ENCODE results near the gene COQ8A.
A peak's percentile ranks its signal among the peaks of the same experiment; 100 is the strongest.

The COQ8A gene

GRCh38 chr1:226937940-226938725 is 2.0 kb upstream of the COQ8A start:
- DNase-seq (ENCODE audit: low read depth in 1 of 2, low spot score in 1 of 2): no peak
- TF ChIP-seq JUND (IDR thresholded peaks at IDR 0.05; ENCODE audit: low read depth): no peak
- in situ Hi-C loops (cut with HindIII; ENCODE audit: low pct_unique_long_range_greater_than_20kb, low sequenced_read_pairs): no loop called here

DNA sequence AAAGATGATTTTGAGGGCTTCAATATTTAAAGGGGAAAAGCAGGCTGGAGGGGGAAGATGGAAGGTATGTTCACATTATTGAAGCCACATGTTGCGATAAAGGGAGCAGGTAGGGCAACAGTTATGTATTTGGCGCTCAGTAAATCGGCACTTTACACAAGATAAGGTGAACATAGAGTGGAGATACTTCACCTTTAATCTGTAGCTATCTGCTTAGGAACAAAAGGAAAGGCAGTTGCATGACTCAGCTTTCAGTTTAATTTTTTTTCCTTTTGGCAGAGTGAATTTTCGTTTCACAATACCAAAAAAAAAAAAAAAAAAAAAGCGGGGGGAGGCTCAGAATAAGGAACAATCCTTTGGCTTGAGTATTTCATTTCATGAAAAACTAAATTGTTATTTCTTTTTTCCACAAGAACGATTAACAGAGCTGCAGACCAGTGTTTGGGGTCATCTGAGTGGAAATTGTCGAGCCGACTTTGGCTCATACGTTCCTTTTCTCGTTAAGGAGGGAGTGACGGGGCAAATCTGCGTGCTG is 1.1 kb upstream of the COQ8A start:
- TF ChIP-seq JUND (IDR thresholded peaks at IDR 0.05; ENCODE audit: low read depth): no peak
- in situ Hi-C loops (cut with HindIII; ENCODE audit: low pct_unique_long_range_greater_than_20kb, low sequenced_read_pairs): no loop called here
- DNase-seq (ENCODE audit: low read depth in 1 of 2, low spot score in 1 of 2): no peak

GRCh38 chr1:226939438-226940028 is 561 bp upstream of the COQ8A start:
- no peak for TF ChIP-seq JUND (IDR thresholded peaks at IDR 0.05; ENCODE audit: low read depth)
- in situ Hi-C loops (cut with HindIII; ENCODE audit: low pct_unique_long_range_greater_than_20kb, low sequenced_read_pairs): no loop called here
- peak in 1 of 2 experiments; percentile 42 for DNase-seq (ENCODE audit: low read depth in 1 of 2, low spot score in 1 of 2)

- no peak for TF ChIP-seq JUND (IDR thresholded peaks at IDR 0.05; ENCODE audit: low read depth)
These were observed 643 bp downstream of the COQ8A start for GRCh38 chr1:226940806-226941067.

DNA sequence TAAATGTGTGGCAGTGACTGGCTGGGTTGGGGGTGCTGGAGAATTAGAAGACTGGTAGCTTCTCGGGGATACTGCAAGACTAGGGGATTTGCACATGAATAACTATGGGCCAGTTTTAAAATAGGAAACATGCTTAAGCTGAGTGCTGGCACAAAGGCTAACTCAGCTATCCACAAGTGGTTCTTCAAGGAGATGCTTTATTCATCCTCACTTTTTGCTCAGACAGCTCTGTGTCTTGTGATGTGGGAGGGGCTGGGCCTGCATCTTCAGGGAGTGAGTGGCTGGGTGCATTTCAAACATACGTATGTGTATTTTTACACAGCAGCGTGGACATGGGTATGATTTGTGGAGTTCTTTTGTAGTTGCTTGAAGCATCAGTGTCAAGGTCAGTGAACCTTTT is 2.3 kb downstream of the COQ8A start:
- DNase-seq (ENCODE audit: low read depth in 1 of 2, low spot score in 1 of 2): no peak
- in situ Hi-C loops (cut with HindIII; ENCODE audit: low pct_unique_long_range_greater_than_20kb, low sequenced_read_pairs): no loop called here

More at GRCh38 chr1:226940806-226941067, 643 bp downstream of the COQ8A start:
- in situ Hi-C loops (cut with HindIII; ENCODE audit: low pct_unique_long_range_greater_than_20kb, low sequenced_read_pairs): no loop called here
- DNase-seq (ENCODE audit: low read depth in 1 of 2, low spot score in 1 of 2): no peak

GRCh38 chr1:226943156-226943555 is 3.1 kb downstream of the COQ8A start:
- no peak for DNase-seq (ENCODE audit: low read depth in 1 of 2, low spot score in 1 of 2)
- no peak for TF ChIP-seq JUND (IDR thresholded peaks at IDR 0.05; ENCODE audit: low read depth)
- in situ Hi-C loops (cut with HindIII; ENCODE audit: low pct_unique_long_range_greater_than_20kb, low sequenced_read_pairs): no loop called here

More for the DNA sequence above, 2.3 kb downstream of the COQ8A start:
- TF ChIP-seq JUND (IDR thresholded peaks at IDR 0.05; ENCODE audit: low read depth): no peak

DNA sequence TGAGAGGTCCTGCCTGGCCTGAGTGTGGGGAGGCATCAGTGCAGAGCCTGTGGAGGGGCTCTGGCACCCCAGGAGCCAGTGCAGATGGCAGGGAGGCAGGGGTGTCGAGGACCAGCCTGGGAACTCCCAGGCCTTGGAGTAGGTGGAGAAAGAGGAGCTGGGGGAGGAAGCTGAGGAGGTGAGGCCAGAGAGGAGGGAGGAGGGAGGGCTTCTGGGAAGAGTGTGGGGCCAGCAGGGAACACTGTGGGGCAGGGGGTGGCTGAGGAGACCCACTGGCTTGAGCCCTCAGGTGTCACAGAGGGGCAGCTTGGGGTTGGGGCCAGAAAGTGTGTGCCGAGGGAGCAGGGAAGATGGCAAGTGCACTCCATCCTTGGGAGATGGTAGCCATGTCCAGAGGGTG is 3.8 kb downstream of the COQ8A start:
- in situ Hi-C loops (cut with HindIII; ENCODE audit: low pct_unique_long_range_greater_than_20kb, low sequenced_read_pairs): no loop called here
- DNase-seq (ENCODE audit: low read depth in 1 of 2, low spot score in 1 of 2): no peak
- TF ChIP-seq JUND (IDR thresholded peaks at IDR 0.05; ENCODE audit: low read depth): no peak

GRCh38 chr1:226945106-226945857 is 5.2 kb downstream of the COQ8A start:
- no peak for TF ChIP-seq JUND (IDR thresholded peaks at IDR 0.05; ENCODE audit: low read depth)
- in situ Hi-C loops (cut with HindIII; ENCODE audit: low pct_unique_long_range_greater_than_20kb, low sequenced_read_pairs): no loop called here
- peak in 1 of 2 experiments; percentile 49 for DNase-seq (ENCODE audit: low read depth in 1 of 2, low spot score in 1 of 2)

GRCh38 chr1:226945858-226946245 is 5.8 kb downstream of the COQ8A start:
- in situ Hi-C loops (cut with HindIII; ENCODE audit: low pct_unique_long_range_greater_than_20kb, low sequenced_read_pairs): no loop called here
- DNase-seq (ENCODE audit: low read depth in 1 of 2, low spot score in 1 of 2): no peak
- TF ChIP-seq JUND (IDR thresholded peaks at IDR 0.05; ENCODE audit: low read depth): no peak

- no peak for DNase-seq (ENCODE audit: low read depth in 1 of 2, low spot score in 1 of 2)
- TF ChIP-seq JUND (IDR thresholded peaks at IDR 0.05; ENCODE audit: low read depth): no peak
- in situ Hi-C loops (cut with HindIII; ENCODE audit: low pct_unique_long_range_greater_than_20kb, low sequenced_read_pairs): no loop called here
These were observed 6.2 kb downstream of the COQ8A start for GRCh38 chr1:226946285-226946684.

DNA sequence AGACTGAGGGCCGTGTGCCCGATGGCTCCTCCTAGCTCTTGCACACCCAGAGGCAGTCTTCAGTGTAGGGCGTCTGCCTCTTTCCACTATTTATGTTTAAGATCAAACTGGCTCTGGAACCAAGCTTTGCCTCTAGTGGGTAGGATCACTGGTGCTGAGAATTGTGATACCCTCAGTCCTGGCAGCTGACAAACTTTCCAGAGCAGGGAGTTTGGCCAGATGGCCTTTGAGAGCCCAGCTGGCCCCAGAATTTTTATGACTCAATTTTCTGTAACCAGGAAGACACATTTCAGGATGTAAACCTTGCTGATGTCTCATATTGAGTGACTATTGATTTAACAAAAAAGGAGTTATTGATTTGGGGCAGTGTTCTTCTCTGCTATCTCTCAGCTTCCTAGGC is 6.7 kb downstream of the COQ8A start:
- no peak for TF ChIP-seq JUND (IDR thresholded peaks at IDR 0.05; ENCODE audit: low read depth)
- DNase-seq (ENCODE audit: low read depth in 1 of 2, low spot score in 1 of 2): no peak
- in situ Hi-C loops (cut with HindIII; ENCODE audit: low pct_unique_long_range_greater_than_20kb, low sequenced_read_pairs): no loop called here

GRCh38 chr1:226948051-226948450 is 8.0 kb downstream of the COQ8A start:
- no peak for DNase-seq (ENCODE audit: low read depth in 1 of 2, low spot score in 1 of 2)
- in situ Hi-C loops (cut with HindIII; ENCODE audit: low pct_unique_long_range_greater_than_20kb, low sequenced_read_pairs): no loop called here
- no peak for TF ChIP-seq JUND (IDR thresholded peaks at IDR 0.05; ENCODE audit: low read depth)

- in situ Hi-C loops (cut with HindIII; ENCODE audit: low pct_unique_long_range_greater_than_20kb, low sequenced_read_pairs): no loop called here
- no peak for TF ChIP-seq JUND (IDR thresholded peaks at IDR 0.05; ENCODE audit: low read depth)
- DNase-seq (ENCODE audit: low read depth in 1 of 2, low spot score in 1 of 2): no peak
These were observed 8.4 kb downstream of the COQ8A start for GRCh38 chr1:226948480-226948879.
